H1 (cell line): ENCODE results near the gene ALKBH3. TPM values are rescaled to one million over a fixed set of nuclear protein-coding genes. Genes with fewer than 3 reads are reported as not detected.

Source experiments
- CTCF ChIA-PET: fragments of 300-600 bp; sonication (Branson Sonifier 250); formaldehyde crosslinking; loops from one replicate; lab custom pipeline; 2021; ENCODE audit not compliant: partially characterized antibody; lab: Charles Lee
- POLR2A ChIA-PET: fragments of 300-600 bp; sonication (Branson Sonifier 250); formaldehyde crosslinking; loops from one replicate; lab custom pipeline; 2021; ENCODE audit warnings: inconsistent platforms; ENCODE audit not compliant: partially characterized antibody; lab: Charles Lee
- DNase-seq, 2 experiments: peaks; one replicate each; pipeline versions ENCODE4 v3.0.0 to v3.0.0-alpha.2; 2010 to 2022; ENCODE audit warnings: low spot score in 2 of 2, low read depth in 1 of 2, mixed read lengths in 1 of 2
- FAIRE-seq: peaks from 2 replicates; lab custom pipeline; 2011; peaks lifted over from hg19 to GRCh38; lab: Jason Lieb, UNC
- H2AFZ ChIP-seq: 2 replicates; pipeline ENCODE4 v1.8.1; 2012; ENCODE audit warnings: low read length, inconsistent platforms
- H2AK5ac ChIP-seq: 2 replicates; pipeline ENCODE4 v1.6.1; 2013; ENCODE audit warnings: low read depth, low read length
- H2BK120ac ChIP-seq: replicated peaks from 2 replicates; pipeline ENCODE3; 2013; ENCODE audit warnings: low read depth, low read length, inconsistent platforms
- H2BK12ac ChIP-seq: 2 replicates; pipeline ENCODE4 v1.6.1; 2013; ENCODE audit warnings: low read depth, low read length
- H2BK15ac ChIP-seq: 2 replicates; pipeline ENCODE4 v1.6.1; 2013; ENCODE audit warnings: low read length
- H2BK20ac ChIP-seq: 2 replicates; pipeline ENCODE4 v1.6.1; 2013; ENCODE audit warnings: low read length
- H2BK5ac ChIP-seq: 2 replicates; pipeline ENCODE4 v1.6.1; 2013; ENCODE audit warnings: low read depth, low read length
- H3K14ac ChIP-seq: 2 replicates; pipeline ENCODE4 v1.6.1; 2013; ENCODE audit warnings: inconsistent platforms; ENCODE audit not compliant: insufficient read length
- H3K18ac ChIP-seq: 2 replicates; pipeline ENCODE4 v1.6.1; 2013; ENCODE audit warnings: low read length; ENCODE audit errors: extremely low read depth
- H3K23ac ChIP-seq: 2 replicates; pipeline ENCODE4 v1.6.1; 2013; ENCODE audit warnings: inconsistent platforms; ENCODE audit not compliant: insufficient read length
- H3K23me2 ChIP-seq: 2 replicates; pipeline ENCODE4 v1.6.1; 2013; ENCODE audit warnings: low read depth, low read length
- H3K27ac ChIP-seq: 2 replicates; pipeline ENCODE4 v1.6.1; 2011; ENCODE audit warnings: low read depth, low read length, inconsistent platforms
- H3K27me3 ChIP-seq, 4 experiments: replicated peaks in 1 of 4; 1 replicate in 1 of 4; 2 replicates in 3 of 4; pipeline versions ENCODE4 v1.6.1 to v1.8.1; 2011 to 2013; ENCODE audit warnings: low read length in 3 of 4, mild to moderate bottlenecking in 3 of 4, inconsistent platforms in 2 of 4, mixed read lengths in 2 of 4, moderate library complexity in 1 of 4; ENCODE audit not compliant: control insufficient read depth in 3 of 4, insufficient read depth in 3 of 4; ENCODE audit errors: extremely low read depth in 1 of 4
- H3K36me3 ChIP-seq, 4 experiments: 2 replicates each; pipeline versions ENCODE4 v1.6.1 to v1.8.1; 2011 to 2013; ENCODE audit warnings: mild to moderate bottlenecking in 4 of 4, low read length in 3 of 4, moderate library complexity in 2 of 4, control low read depth in 1 of 4, inconsistent platforms in 1 of 4; ENCODE audit not compliant: insufficient read depth in 4 of 4, control insufficient read depth in 2 of 4
- H3K4ac ChIP-seq: replicated peaks from 2 replicates; pipeline ENCODE3; 2013; ENCODE audit warnings: low read length, low read depth, mixed read lengths, inconsistent platforms; ENCODE audit not compliant: insufficient read length
- H3K4me1 ChIP-seq, 4 experiments: replicated peaks in 1 of 4; 1 replicate in 1 of 4; 2 replicates in 3 of 4; pipeline versions ENCODE4 v1.6.1 to v1.8.1; 2011 to 2013; ENCODE audit warnings: low read length in 3 of 4, inconsistent platforms in 2 of 4, mixed read lengths in 1 of 4; ENCODE audit not compliant: insufficient read depth in 4 of 4, control insufficient read depth in 3 of 4
- H3K4me2 ChIP-seq, 2 experiments: 2 replicates each; pipeline versions ENCODE4 v1.6.1 to v1.8.1; 2011 to 2013; ENCODE audit warnings: low read depth in 2 of 2, low read length in 2 of 2, control low read depth in 1 of 2, inconsistent platforms in 1 of 2, mild to moderate bottlenecking in 1 of 2; ENCODE audit not compliant: insufficient read depth in 1 of 2
- H3K4me3 ChIP-seq, 4 experiments: fragments of 200-600, 300-600 bp in 1 of 4; sonication (generic), shearing (Covaris generic), sonication (Bioruptor Twin) in 1 of 4; 2 replicates each; pipeline versions ENCODE4 v1.5.1 to v1.8.1; 2011 to 2016; ENCODE audit warnings: low read length in 4 of 4, low read depth in 3 of 4, control low read depth in 2 of 4, inconsistent platforms in 2 of 4, mild to moderate bottlenecking in 2 of 4, mixed read lengths in 1 of 4, moderate library complexity in 1 of 4; ENCODE audit not compliant: insufficient read depth in 2 of 4; ENCODE audit errors: extremely low read depth in 1 of 4
- H3K56ac ChIP-seq: replicated peaks from 2 replicates; pipeline ENCODE3; 2013; ENCODE audit warnings: low read depth, mild to moderate bottlenecking, mixed read lengths, low read length, inconsistent platforms; ENCODE audit not compliant: insufficient read length
- H3K79me1 ChIP-seq: 2 replicates; pipeline ENCODE4 v1.6.1; 2013; ENCODE audit warnings: low read depth, low read length, control low read depth
- H3K79me2 ChIP-seq, 2 experiments: 2 replicates each; pipeline versions ENCODE4 v1.6.1 to v1.8.1; 2012 to 2013; ENCODE audit warnings: low read length in 2 of 2, mild to moderate bottlenecking in 2 of 2, inconsistent platforms in 1 of 2; ENCODE audit not compliant: insufficient read depth in 2 of 2, control insufficient read depth in 1 of 2
- H3K9ac ChIP-seq, 4 experiments: replicated peaks in 1 of 4; 1 replicate in 1 of 4; 2 replicates in 3 of 4; pipeline versions ENCODE4 v1.6.1 to v1.8.1; 2011 to 2013; ENCODE audit warnings: low read depth in 3 of 4, low read length in 3 of 4, control low read depth in 2 of 4, mild to moderate bottlenecking in 2 of 4, moderate library complexity in 2 of 4, inconsistent platforms in 1 of 4; ENCODE audit errors: extremely low read depth in 1 of 4
- H3K9me3 ChIP-seq, 2 experiments: 2 replicates each; pipeline versions ENCODE4 v1.6.1 to v1.8.1; 2012 to 2013; ENCODE audit warnings: mild to moderate bottlenecking in 2 of 2, moderate library complexity in 2 of 2, control low read depth in 1 of 2, inconsistent platforms in 1 of 2, low read depth in 1 of 2, low read length in 1 of 2, mixed read lengths in 1 of 2; ENCODE audit not compliant: insufficient read depth in 2 of 2
- H4K20me1 ChIP-seq, 2 experiments: replicated peaks in 1 of 2; 2 replicates each; pipeline versions ENCODE3 to v1.8.1; 2011 to 2013; ENCODE audit warnings: inconsistent platforms in 2 of 2, low read length in 2 of 2, mild to moderate bottlenecking in 1 of 2; ENCODE audit not compliant: insufficient read depth in 2 of 2, control insufficient read depth in 1 of 2
- H4K5ac ChIP-seq: 2 replicates; pipeline ENCODE4 v1.6.1; 2013; ENCODE audit warnings: low read length, low read depth, mixed read lengths, inconsistent platforms; ENCODE audit not compliant: insufficient read length
- H4K8ac ChIP-seq: 2 replicates; pipeline ENCODE4 v1.8.0; 2013; ENCODE audit warnings: mild to moderate bottlenecking, moderate library complexity, low read length, inconsistent platforms; ENCODE audit not compliant: insufficient read depth; ENCODE audit errors: extremely low read depth
- H4K91ac ChIP-seq: replicated peaks from 2 replicates; pipeline ENCODE3; 2013; ENCODE audit warnings: low read length, mixed read lengths, inconsistent platforms; ENCODE audit not compliant: insufficient read length
- CBX8 ChIP-seq: fragments of 300-800, 300-1000 bp; sonication (generic); IDR thresholded peaks from 2 replicates; pipeline ENCODE4 v1.7.1; 2016; ENCODE audit warnings: low read depth, low read length, borderline replicate concordance
- FOSL1 ChIP-seq: IDR thresholded peaks from 2 replicates; pipeline ENCODE4 v1.6.1; 2011; ENCODE audit warnings: mild to moderate bottlenecking, low read depth, low read length, moderate library complexity; ENCODE audit not compliant: insufficient read depth
- GTF2F1 ChIP-seq: IDR thresholded peaks from 2 replicates; pipeline ENCODE4 v1.6.1; 2012; ENCODE audit warnings: low read depth, low read length, improper control_type of control experiment, borderline replicate concordance
- JUND ChIP-seq: IDR thresholded peaks from 2 replicates; pipeline ENCODE4 v1.6.1; 2011; ENCODE audit warnings: mild to moderate bottlenecking, improper control_type of control experiment, low read length
- KDM1A ChIP-seq: fragments of 200-600, 300-600 bp; sonication (generic); IDR thresholded peaks from 2 replicates; pipeline ENCODE4 v1.7.1; 2016; ENCODE audit warnings: mild to moderate bottlenecking, low read length, borderline replicate concordance
- SAP30 ChIP-seq: fragments of 300-600 bp; sonication (generic); IDR thresholded peaks from 2 replicates; pipeline ENCODE4 v1.7.1; 2012; ENCODE audit warnings: low read length, moderate library complexity, mild to moderate bottlenecking, inconsistent platforms; ENCODE audit not compliant: insufficient read depth, insufficient replicate concordance
- SP2 ChIP-seq: IDR thresholded peaks from 2 replicates; pipeline ENCODE4 v1.6.1; 2012; ENCODE audit warnings: mild to moderate bottlenecking, low read length, inconsistent platforms
- SP4 ChIP-seq: IDR thresholded peaks from 2 replicates; pipeline ENCODE4 v1.6.1; 2012; ENCODE audit warnings: low read length, inconsistent platforms
- SRF ChIP-seq: IDR thresholded peaks from 2 replicates; pipeline ENCODE4 v1.6.1; 2011; ENCODE audit warnings: mild to moderate bottlenecking, low read depth, low read length, moderate library complexity
- TAF1 ChIP-seq: IDR thresholded peaks from 2 replicates; pipeline ENCODE4 v1.6.1; 2011; ENCODE audit warnings: mild to moderate bottlenecking, low read depth, low read length
- TAF7 ChIP-seq: optimal IDR thresholded peaks from 2 replicates; pipeline ENCODE3; 2011; ENCODE audit warnings: low read depth, mild to moderate bottlenecking, inconsistent platforms, low read length, moderate library complexity, borderline replicate concordance
- TEAD4 ChIP-seq: IDR thresholded peaks from 2 replicates; pipeline ENCODE4 v1.6.1; 2012; ENCODE audit warnings: low read depth, low read length, inconsistent platforms, mixed read lengths
- YY1 ChIP-seq: IDR thresholded peaks from 2 replicates; pipeline ENCODE4 v1.6.1; 2011; ENCODE audit warnings: low read depth, mild to moderate bottlenecking, low read length
- WGBS, 2 experiments: shearing (Covaris generic) in 1 of 2; methylation state at CpG; one replicate each; pipeline versions ENCODE4 v1.1.6 to v1.1.7; 2013 to 2015; ENCODE audit warnings: low lambda C conversion rate in 2 of 2, mixed read lengths in 2 of 2, inconsistent platforms in 1 of 2, low coverage in 1 of 2, missing lambda C conversion rate in 1 of 2; ENCODE audit not compliant: insufficient replicate concordance in 2 of 2, insufficient coverage in 1 of 2, insufficient read length in 1 of 2; ENCODE audit errors: extremely low coverage in 1 of 2, missing lambda C conversion rate in 1 of 2; 5-methylcytosine and 5-hydroxymethylcytosine counted together
- polyA plus RNA-seq, 7 experiments: library from polyadenylated mRNA; depleted of rRNA in 3 of 7; stranded (reverse) in 5 of 7; unstranded in 2 of 7; fragments of >200 nt in 5 of 7; fragments of 200-250 nt in 2 of 7; gene quantifications; 1 replicate in 5 of 7; 2 replicates in 1 of 7; 4 replicates in 1 of 7; pipeline versions ENCODE4 v1.2.1 to v1.2.3, GENCODE V29; 2011 to 2013; ENCODE audit warnings: missing spikeins in 2 of 7, mixed read lengths in 2 of 7
- total RNA-seq: library from RNA; stranded (reverse); fragmentation: NEBNext Ultra II Directional; extraction: Animal tissue kit (Norgen Biotek cat#: 25700); gene quantifications from 2 replicates; pipeline ENCODE4 v1.2.1, GENCODE V29; 2021
- TF ChIP-seq, protein P1 (sequence below): IDR thresholded peaks from 2 replicates; pipeline ENCODE4 v1.6.1; 2011; ENCODE audit warnings: low read length, improper control_type of control experiment

ALKBH3 gene
- total and polyA plus RNA-seq, 2 of the 8 experiments (the other 6 are each of a cell fraction or from before 2014, with no cell fraction given), result 10.5 to 11.4 TPM

DNA sequence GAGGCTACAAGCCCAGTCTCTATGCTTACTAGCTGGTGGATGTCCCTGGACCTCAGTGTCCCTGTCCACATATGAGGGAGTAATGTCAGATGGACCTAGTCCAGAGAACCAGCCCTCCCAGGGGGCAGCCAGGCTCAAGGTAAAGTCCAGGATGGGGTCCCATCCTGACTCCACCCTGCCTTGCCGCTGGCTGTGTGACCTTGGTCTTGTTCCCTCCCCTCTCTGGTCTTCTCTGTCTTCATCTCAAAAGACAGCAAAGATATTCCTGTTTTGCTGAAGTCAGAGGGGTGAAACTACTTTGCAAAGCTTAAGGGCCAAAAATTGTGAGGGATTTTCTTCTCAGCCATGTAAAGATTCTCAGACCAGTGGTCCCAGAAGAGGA lies 52.6 kb downstream of the ALKBH3 start:
- H3K36me3 ChIP-seq, result no peaks in the 10 kb centered on the region
- no peak for DNase-seq
- H3K14ac ChIP-seq, result no peak overlapping the region
- peaks cover 0 to 6% (median 1%) of the 10 kb centered on the region in 4 experiments; a peak in 3 of 7 replicates for H3K27me3 ChIP-seq
- no peak overlapping the region for H3K9ac ChIP-seq
- no peaks in the 10 kb centered on the region for H3K79me1 ChIP-seq
- no peak overlapping the region for H3K4me2 ChIP-seq
- WGBS, 2 experiments, result 100% methylated on average over 1 of the region's 1 CpG; no CpG with 5 or more reads in 1 of the 2 experiments
- H3K79me2 ChIP-seq, result no peaks in the 10 kb centered on the region
- H4K8ac ChIP-seq, result no peak overlapping the region
- H3K56ac ChIP-seq, result no peak overlapping the region
- H3K9me3 ChIP-seq, result no peaks in the 10 kb centered on the region
- H4K5ac ChIP-seq, result no peak overlapping the region
- ChIA-PET POLR2A (interaction anchor here (0.6 to 1.8 kb wide), 3 partner anchors 9 to 23 kb away, joined by 5 to 10 read pairs (median 9); partner anchors contain the start of gene C11orf96), CTCF (interaction anchor here (0.6 to 4.4 kb wide), 15 partner anchors 9 to 353 kb away, joined by 3 to 70 read pairs (median 5); partner anchors contain the start of gene C11orf96)
- H4K20me1 ChIP-seq, result no peaks in the 10 kb centered on the region
- H3K27ac ChIP-seq, result no peak overlapping the region
- no peak overlapping the region for H2BK5ac ChIP-seq
- no peak overlapping the region for H3K18ac ChIP-seq
- no peak overlapping the region; the same call in 1 of the 2 replicates for H2BK15ac ChIP-seq
- no peak overlapping the region for H2AFZ ChIP-seq
- H3K23ac ChIP-seq, result no peak overlapping the region
- no peak overlapping the region for H4K91ac ChIP-seq
- H2BK20ac ChIP-seq, result no peak overlapping the region
- peak overlapping the region; percentile 39; the same call in 1 of the 2 replicates for H2BK12ac ChIP-seq
- H2BK120ac ChIP-seq, result no peak overlapping the region
- no peaks in the 10 kb centered on the region for H3K23me2 ChIP-seq
- H3K4me3 ChIP-seq, result no peak overlapping the region
- H2AK5ac ChIP-seq, result no peak overlapping the region
- H3K4me1 ChIP-seq, result peaks cover 0 to 11% (median 0%) of the 10 kb centered on the region in 4 experiments; a peak in 5 of 7 replicates
- no peak for FAIRE-seq
- H3K4ac ChIP-seq, result no peak overlapping the region
- no peak for TF ChIP-seq FOSL1
- no peak for TF ChIP-seq TAF7
- no peak for TF ChIP-seq SAP30
- TF ChIP-seq YY1, result no peak
- TF ChIP-seq, protein P1, sequence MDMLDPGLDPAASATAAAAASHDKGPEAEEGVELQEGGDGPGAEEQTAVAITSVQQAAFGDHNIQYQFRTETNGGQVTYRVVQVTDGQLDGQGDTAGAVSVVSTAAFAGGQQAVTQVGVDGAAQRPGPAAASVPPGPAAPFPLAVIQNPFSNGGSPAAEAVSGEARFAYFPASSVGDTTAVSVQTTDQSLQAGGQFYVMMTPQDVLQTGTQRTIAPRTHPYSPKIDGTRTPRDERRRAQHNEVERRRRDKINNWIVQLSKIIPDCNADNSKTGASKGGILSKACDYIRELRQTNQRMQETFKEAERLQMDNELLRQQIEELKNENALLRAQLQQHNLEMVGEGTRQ, result no peak
- no peak for TF ChIP-seq SP2
- TF ChIP-seq KDM1A, result no peak
- TF ChIP-seq JUND, result no peak
- TF ChIP-seq GTF2F1, result no peak
- no peak for TF ChIP-seq TAF1
- no peak for TF ChIP-seq SRF
- no peak for TF ChIP-seq CBX8
- TF ChIP-seq SP4, result no peak
- TF ChIP-seq TEAD4, result no peak
